Prostate gland (tissue), 2 donors: Measurements from ENCODE around the gene MLPH. TPM values are rescaled to one million over a fixed set of nuclear protein-coding genes. Genes with fewer than 3 reads are reported as not detected.

Experiments used
- DNase-seq: peaks from one replicate; pipeline ENCODE4 v3.0.0-alpha.2; 2019; ENCODE audit warnings: low spot score
- H3K27ac ChIP-seq, 2 donors: fragments of 200-600 bp; sonication (generic); 2 replicates each; pipeline ENCODE4 v1.5.1; 2017 to 2019
- H3K27me3 ChIP-seq: fragments of 200-600 bp; sonication (generic); replicated peaks from 2 replicates; pipeline ENCODE4 v1.5.1; 2019; ENCODE audit not compliant: insufficient read depth
- H3K36me3 ChIP-seq, 2 donors: fragments of 200-600 bp; sonication (generic); 1 replicate in 1 of 2; 2 replicates in 1 of 2; pipeline versions ENCODE4 v1.5.1 to v1.8.1; 2017 to 2019
- H3K4me1 ChIP-seq: fragments of 200-600 bp; sonication (generic); replicated peaks from 2 replicates; pipeline ENCODE4 v1.5.1; 2019
- H3K4me3 ChIP-seq, 2 donors: fragments of 200-600 bp; sonication (generic); 2 replicates each; pipeline ENCODE4 v1.5.1; 2017 to 2019
- H3K9me3 ChIP-seq: fragments of 200-600 bp; sonication (generic); 2 replicates; pipeline ENCODE4 v1.5.1; 2017
- CTCF ChIP-seq, 4 experiments: fragments of 200-600 bp in 2 of 4; fragments of 450-650 bp in 2 of 4; sonication (generic) in 2 of 4; IDR thresholded peaks; 1 replicate in 3 of 4; 2 replicates in 1 of 4; pipeline ENCODE4 v1.5.1; 2016 to 2019; ENCODE audit warnings: antibody characterized with exemption in 4 of 4, mild to moderate bottlenecking in 2 of 4, moderate library complexity in 2 of 4
- POLR2A ChIP-seq: fragments of 450-650 bp; IDR thresholded peaks from one replicate; pipeline ENCODE4 v1.6.1; 2016; ENCODE audit warnings: antibody characterized with exemption, mild to moderate bottlenecking
- POLR2AphosphoS5 ChIP-seq: sonication (generic); formaldehyde crosslinking; IDR thresholded peaks from one replicate; pipeline ENCODE4 v1.6.1; 2017; ENCODE audit warnings: antibody characterized with exemption
- WGBS: methylation state at CpG from one replicate; pipeline ENCODE4 v1.1.5; 2018; 5-methylcytosine and 5-hydroxymethylcytosine counted together
- intact Hi-C: fragments of 100-400 bp; cut with DNase I; formaldehyde crosslinking; loops from one replicate; pipeline ENCODE4 v1.14.2; 2022
- total RNA-seq, 2 donors: library from RNA; depleted of rRNA; stranded (reverse); fragments of >200 nt; gene quantifications; one replicate each; pipeline ENCODE4 v1.1.0, GENCODE V29; 2016

MLPH gene
- total RNA-seq, 2 donors from 2014 or later, result 371 to 393 TPM

- 93% methylated on average over 14 of the region's 14 CpGs for WGBS
- intact Hi-C loops, result loop anchor here (5.0 kb wide), 1 partner anchor 69 kb away; no protein-coding TSS in a partner anchor
- Histone ChIP-seq H3K9me3 (no peaks in the 10 kb centered on the region), H3K4me1 (no peaks in the 10 kb centered on the region), H3K36me3 (no peaks in the 10 kb centered on the region), H3K27me3 (no peaks in the 10 kb centered on the region), H3K27ac (no peak overlapping the region), H3K4me3 (no peak overlapping the region)
- no peak for DNase-seq
- TF ChIP-seq POLR2A (no peak), CTCF (IDR thresholded peaks at IDR 0.05) (no peak), POLR2AphosphoS5 (no peak)
Measured at GRCh38 chr2:237598468-237599208, 111.6 kb downstream of the MLPH start.

GRCh38 chr2:237599465-237600110 is 112.5 kb downstream of the MLPH start:
- Histone ChIP-seq H3K9me3 (no peaks in the 10 kb centered on the region), H3K4me1 (no peaks in the 10 kb centered on the region), H3K36me3 (no peaks in the 10 kb centered on the region), H3K4me3 (no peak overlapping the region), H3K27ac (peak overlapping the region; percentile 41 to 43), H3K27me3 (no peaks in the 10 kb centered on the region)
- DNase-seq, result no peak
- WGBS, result 83% methylated on average over 9 of the region's 9 CpGs
- intact Hi-C loops, result loop anchor here (5.0 kb wide), 2 partner anchors 68 to 143 kb away; no protein-coding TSS in a partner anchor
- no peak for TF ChIP-seq POLR2AphosphoS5
- TF ChIP-seq CTCF (IDR thresholded peaks at IDR 0.05), result no peak
- TF ChIP-seq POLR2A, result no peak

- Histone ChIP-seq H3K27me3 (no peaks in the 10 kb centered on the region), H3K4me1 (no peaks in the 10 kb centered on the region), H3K27ac (peak overlapping the region; percentile 41 to 43), H3K36me3 (no peaks in the 10 kb centered on the region), H3K9me3 (no peaks in the 10 kb centered on the region), H3K4me3 (no peak overlapping the region)
- TF ChIP-seq POLR2A (no peak), POLR2AphosphoS5 (peak; percentile 11)
- intact Hi-C loops, result loop anchor here (5.0 kb wide), 1 partner anchor 142 kb away; no protein-coding TSS in a partner anchor
- DNase-seq, result no peak
- WGBS, result 49% methylated on average over 16 of the region's 16 CpGs
Measured at GRCh38 chr2:237600205-237600846, 113.3 kb downstream of the MLPH start.

- no peaks in the 10 kb centered on the region for H3K36me3 ChIP-seq
- no peaks in the 10 kb centered on the region for H3K4me1 ChIP-seq
- H3K27ac ChIP-seq, result no peak overlapping the region
- H3K9me3 ChIP-seq, result no peaks in the 10 kb centered on the region
- no peak overlapping the region for H3K4me3 ChIP-seq
- TF ChIP-seq CTCF (IDR thresholded peaks at IDR 0.05), result no peak
- TF ChIP-seq POLR2A, result no peak
- no peak for TF ChIP-seq POLR2AphosphoS5
- WGBS, result 93% methylated on average over 14 of the region's 14 CpGs
- H3K27me3 ChIP-seq, result no peaks in the 10 kb centered on the region
- no peak for DNase-seq
- intact Hi-C loops, result loop anchor here (5.0 kb wide), 1 partner anchor 141 kb away; no protein-coding TSS in a partner anchor
Measured at GRCh38 chr2:237601453-237602116, 114.5 kb downstream of the MLPH start.

GRCh38 chr2:237602409-237602808 is 115.4 kb downstream of the MLPH start:
- intact Hi-C loops, result loop anchor here (5.0 kb wide), 1 partner anchor 140 kb away; no protein-coding TSS in a partner anchor

More at GRCh38 chr2:237602409-237602808, 115.4 kb downstream of the MLPH start:
- Histone ChIP-seq H3K9me3 (no peaks in the 10 kb centered on the region), H3K4me1 (no peaks in the 10 kb centered on the region), H3K27ac (no peak overlapping the region), H3K36me3 (no peaks in the 10 kb centered on the region), H3K27me3 (no peaks in the 10 kb centered on the region), H3K4me3 (no peak overlapping the region)
- TF ChIP-seq POLR2A (no peak), CTCF (IDR thresholded peaks at IDR 0.05) (no peak), POLR2AphosphoS5 (no peak)
- 95% methylated on average over 7 of the region's 7 CpGs for WGBS
- no peak for DNase-seq
